ENCODE measurements around the gene PRSS23.
A peak's percentile ranks its signal among the peaks of the same experiment; 100 is the strongest.
"Not testable (repeated sequence)": the region's sequence is repeated elsewhere in the genome, so short reads cannot be mapped to it uniquely, and the experiment has no call there.

The PRSS23 gene

GRCh38 chr11:86800076-86800959 lies at the start of gene PRSS23:
Gene PRSS23 (plus strand): TSS chr11:86800542. CDS start chr11:86807644, 7,102 bp downstream.
- peak in 1 of 2 donors; percentile 38 for DNase-seq

DNA sequence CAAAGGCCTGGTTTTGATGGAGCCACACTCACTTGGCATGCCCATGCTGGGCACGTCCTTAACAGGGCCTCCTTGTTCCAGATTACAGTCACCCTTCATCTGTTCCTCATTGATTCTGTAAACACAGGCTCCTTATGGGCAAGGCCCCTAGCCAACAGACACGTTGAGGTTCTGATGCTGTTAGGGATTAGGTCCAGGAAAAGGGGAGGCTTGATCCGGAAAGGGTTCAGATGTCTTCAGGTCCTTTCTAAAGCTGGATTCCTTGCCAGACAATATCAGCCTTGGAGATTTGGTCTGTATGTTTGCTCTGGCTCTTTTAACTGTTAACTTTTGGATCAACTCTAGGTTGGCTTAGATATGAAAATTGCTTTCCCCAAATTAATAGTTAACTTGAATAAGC lies 46.9 kb upstream of the PRSS23 start:
- DNase-seq: no peak

DNA sequence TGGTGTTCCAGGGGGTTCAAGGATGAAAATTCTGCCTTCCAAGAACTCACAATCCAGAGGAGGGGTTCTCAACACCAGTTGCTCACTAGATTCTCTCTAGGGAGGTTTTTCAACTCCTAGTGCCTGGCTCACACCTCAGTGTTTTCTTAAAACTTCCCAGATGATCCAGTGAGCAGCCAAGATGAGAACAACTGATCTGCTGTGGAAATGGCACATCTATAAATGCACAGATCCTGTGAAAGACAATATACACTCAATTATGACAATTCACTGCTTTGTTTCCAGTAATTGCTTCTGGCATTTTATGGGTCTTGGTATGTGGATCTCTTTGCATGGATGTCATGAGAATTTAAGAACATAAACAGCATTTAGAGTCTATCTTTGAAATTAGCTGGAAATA lies 45.2 kb upstream of the PRSS23 start:
- no peak for DNase-seq

DNA sequence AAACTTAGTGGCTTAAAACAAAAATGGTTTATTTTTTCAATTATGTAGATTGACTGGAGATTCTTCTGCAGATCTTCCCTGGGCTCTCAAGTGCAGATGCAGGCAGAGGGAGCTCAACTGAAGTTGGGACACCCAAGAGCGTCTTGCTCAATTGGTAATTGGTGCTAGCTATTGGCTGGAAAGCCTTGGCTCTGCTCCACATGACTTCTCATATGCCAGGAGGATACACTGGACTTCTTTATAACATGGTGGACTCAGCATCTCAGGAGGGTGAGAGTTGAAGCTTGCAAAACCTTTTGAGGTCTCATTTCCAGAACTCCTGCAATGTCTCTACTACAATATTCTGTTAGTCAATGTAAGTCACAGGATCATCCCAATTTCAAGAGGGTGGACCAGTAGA lies 42.2 kb upstream of the PRSS23 start:
- DNase-seq: no peak

- no peak for DNase-seq
Measured at GRCh38 chr11:86760577-86760976, 39.8 kb upstream of the PRSS23 start.

GRCh38 chr11:86761978-86762377 lies 38.4 kb upstream of the PRSS23 start:
- DNase-seq: no peak

DNA sequence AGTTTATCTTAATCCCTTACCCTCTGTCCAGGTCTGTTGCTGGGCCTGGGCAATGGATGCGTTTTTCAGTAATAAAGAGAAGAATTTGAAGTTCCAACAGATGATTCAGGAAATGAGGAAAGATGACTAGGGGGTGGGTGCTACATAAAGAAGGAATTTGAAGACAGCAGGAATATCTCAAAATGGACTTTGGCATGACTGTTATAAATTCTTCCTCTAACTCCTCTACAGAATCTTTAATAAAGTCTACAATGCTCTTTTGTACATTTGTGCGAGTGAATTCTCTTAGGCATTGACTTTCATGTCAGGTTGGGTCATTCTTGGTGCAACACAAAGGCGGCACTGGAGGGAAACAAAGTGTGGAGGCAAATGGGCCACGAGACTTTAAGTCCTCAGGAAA lies 35.1 kb upstream of the PRSS23 start:
- DNase-seq: no peak

DNA sequence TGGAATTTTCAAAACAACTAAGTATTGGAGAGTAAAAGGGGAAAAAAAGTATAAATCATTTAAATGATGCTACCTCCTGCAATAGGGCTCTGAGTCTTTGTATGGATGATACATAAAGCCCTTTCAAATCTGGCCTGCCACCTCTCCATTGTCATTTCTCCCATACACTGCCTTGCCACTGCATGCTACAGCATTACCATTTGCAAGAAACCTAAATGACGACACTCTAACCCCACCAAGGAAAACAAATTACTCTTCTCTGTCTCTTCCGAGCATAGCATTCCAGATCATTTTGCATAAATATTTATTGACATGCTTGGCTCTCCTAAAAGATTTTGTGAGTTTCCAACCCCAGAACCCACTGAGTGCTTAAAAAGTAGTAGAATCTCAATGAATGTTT lies 34.5 kb upstream of the PRSS23 start:
- no peak for DNase-seq

- no peak for DNase-seq
Measured at GRCh38 chr11:86769219-86769618, 31.1 kb upstream of the PRSS23 start.

DNA sequence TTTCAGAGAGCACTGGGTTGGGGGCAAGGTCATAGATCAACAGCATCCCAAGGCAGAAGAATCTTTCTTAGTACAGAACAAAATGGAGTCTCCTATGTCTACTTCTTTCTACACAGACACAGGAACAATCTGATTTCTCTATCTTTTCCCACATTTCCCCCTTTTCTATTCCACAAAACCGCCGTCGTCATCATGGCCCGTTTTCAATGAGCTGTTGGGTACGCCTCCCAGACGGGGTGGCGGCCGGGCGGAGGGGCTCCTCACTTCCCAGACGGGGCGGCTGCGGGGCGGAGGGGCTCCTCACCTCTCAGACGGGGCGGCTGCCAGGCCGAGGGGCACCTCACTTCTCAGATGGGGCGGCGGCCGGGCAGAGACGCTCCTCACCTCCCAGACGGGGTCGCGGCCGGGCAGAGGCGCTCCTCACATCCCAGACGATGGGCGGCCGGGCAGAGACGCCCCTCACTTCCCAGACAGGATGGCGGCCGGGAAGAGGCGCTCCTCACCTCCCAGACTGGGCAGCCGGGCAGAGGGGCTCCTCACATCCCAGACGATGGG lies 29.8 kb upstream of the PRSS23 start:
- DNase-seq: not testable (repeated sequence)

GRCh38 chr11:86772999-86773398 lies 27.3 kb upstream of the PRSS23 start:
- no peak for DNase-seq

GRCh38 chr11:86773513-86774252 lies 26.7 kb upstream of the PRSS23 start:
- DNase-seq: no peak

DNA sequence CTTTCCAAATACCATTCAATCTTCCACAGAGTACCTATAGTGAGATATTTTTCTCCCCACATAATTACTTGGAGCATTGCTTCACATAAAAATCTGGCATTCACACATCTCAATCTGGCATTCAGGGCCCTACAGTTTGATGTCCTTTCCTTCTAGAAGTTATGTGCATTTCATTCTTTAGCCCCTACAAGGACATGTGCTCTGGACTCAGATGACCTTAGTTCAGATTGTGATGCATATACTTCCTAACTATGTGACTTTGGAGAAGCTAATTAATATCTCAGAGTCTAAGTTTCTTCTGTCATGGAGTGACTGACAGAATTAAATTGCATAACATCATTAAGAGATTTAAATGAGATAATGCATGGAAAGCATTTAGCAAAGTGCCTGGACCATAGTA lies 25.9 kb upstream of the PRSS23 start:
- no peak for DNase-seq

GRCh38 chr11:86775361-86775760 lies 25.0 kb upstream of the PRSS23 start:
- DNase-seq: no peak

GRCh38 chr11:86781546-86781945 lies 18.8 kb upstream of the PRSS23 start:
- no peak for DNase-seq

DNA sequence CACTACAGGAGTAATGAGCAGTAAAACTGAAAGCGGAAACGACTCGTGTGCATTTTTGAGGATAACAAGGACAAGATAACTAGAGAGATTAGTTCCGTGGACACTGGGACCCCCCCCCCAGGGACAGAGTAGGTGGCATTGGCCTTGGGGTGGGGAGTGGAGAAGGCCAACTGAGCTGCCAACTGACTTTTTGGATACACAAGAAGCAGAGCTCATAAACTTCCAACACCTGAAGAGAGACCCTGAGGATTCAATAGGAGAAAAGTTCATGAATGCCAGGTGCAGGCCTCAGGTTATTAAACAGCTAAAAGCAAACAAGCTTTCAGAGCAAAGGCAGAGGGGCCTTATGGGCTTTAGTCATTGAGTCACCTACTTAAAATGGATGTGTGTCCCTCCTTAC lies 17.6 kb upstream of the PRSS23 start:
- no peak for DNase-seq

DNA sequence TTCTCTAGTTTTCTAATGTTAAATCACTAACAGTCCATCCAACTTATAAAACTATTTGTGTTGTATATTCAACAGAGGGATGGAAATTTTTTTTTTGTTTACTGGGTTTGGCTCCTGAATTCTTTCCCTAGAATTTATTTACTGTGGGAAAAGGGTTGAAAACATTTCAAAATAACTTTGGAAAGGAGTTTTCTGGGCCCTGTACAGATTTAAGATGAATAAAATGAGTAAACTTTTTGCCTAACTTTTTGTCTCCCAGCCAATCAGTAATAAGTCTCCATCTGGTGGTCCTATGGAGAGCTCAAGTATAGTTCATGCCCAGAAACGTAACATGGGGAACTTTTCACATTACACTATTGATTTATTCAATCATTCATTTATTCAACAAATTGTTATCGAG lies 16.7 kb upstream of the PRSS23 start:
- DNase-seq: no peak

DNA sequence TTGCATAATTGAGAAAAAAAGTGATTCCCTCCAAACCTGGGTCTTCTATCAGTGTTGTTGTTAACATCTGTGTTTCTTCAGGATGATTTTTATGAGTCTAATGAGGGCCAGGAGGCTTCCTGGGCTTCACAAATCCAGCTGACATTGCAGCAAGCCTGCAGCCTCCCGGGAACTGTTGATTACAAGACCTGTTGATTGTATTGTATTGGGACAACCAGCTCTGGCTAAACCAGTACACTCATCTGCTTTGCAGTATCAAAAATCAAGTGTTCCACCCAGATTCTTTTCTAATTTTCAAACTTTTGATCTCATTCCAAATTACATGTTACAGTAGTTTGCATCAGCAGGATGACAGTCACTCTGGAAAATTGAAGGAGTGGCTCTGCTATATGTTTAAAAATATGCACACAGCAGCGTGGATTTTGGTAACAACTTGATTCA lies 16.1 kb upstream of the PRSS23 start:
- no peak for DNase-seq

DNA sequence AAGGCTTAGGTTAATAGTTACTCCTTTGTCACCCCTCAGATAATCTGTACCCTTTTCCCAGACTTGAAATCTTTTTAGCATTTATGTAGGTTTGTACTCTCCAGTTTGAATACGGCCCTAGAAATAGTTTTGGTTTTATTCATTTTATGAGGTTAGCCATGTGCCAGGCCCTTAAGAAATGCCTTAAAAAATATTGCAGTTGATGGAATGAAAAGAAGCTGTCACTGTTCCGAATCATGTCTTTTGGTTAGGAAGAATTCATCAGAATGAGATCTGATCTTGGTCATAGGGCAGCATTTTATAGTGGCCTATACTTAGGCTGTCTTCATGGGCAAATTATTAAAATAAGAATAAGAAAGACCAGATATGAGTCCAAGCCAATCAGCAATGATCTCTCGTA lies 14.8 kb upstream of the PRSS23 start:
- no peak for DNase-seq

DNA sequence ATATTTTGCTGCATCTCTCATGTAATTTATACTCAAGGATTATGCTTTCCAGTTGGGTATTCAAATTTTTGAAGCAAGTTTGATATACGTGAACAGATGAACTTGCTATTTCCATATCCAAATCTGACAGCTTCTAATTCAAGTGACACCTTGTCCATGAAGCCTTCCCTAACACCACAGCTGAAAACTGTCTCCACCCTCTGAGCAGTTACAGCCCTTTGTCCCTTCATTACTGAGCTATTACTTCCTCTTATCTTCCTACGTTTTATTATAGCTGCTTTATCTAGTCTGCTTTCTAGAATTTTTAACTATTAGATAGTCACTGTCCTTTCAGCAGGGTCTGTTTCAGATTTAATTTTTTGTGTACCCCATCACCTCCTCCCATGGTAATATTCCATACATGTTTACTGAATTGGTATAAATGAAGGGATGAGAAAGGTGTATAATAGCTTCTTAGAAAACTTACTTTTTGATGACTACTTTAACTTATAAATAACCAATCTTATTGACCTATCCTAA lies 13.3 kb upstream of the PRSS23 start:
- DNase-seq: no peak

GRCh38 chr11:86787656-86788055 lies 12.7 kb upstream of the PRSS23 start:
- no peak for DNase-seq

GRCh38 chr11:86790195-86790725 lies 10.1 kb upstream of the PRSS23 start:
- no peak for DNase-seq
